SK-N-SH treated with all-trans-retinoic acid at 6 μM for 48 hours (cell line): ENCODE results near the gene SLC25A52.

Experiments
- ATAC-seq: fragments of 200-7000 bp; cut with Tn5 transposase; 3 replicates; pipeline ENCODE4 v1.9.1; 2020; ENCODE audit warnings: mild to moderate bottlenecking, moderate library complexity
- ARNTL ChIP-seq: fragments of 450-650 bp; formaldehyde crosslinking; IDR thresholded peaks from 2 replicates; pipeline ENCODE4 v1.5.0; 2020; ENCODE audit warnings: low read depth, mild to moderate bottlenecking, moderate library complexity, borderline replicate concordance
- BACH2 ChIP-seq: fragments of 250-450 bp; sonication (Bioruptor Pico); IDR thresholded peaks from 2 replicates; pipeline ENCODE4 v1.9.0; 2021; ENCODE audit warnings: mild to moderate bottlenecking, borderline replicate concordance
- CSDC2 ChIP-seq: fragments of 250-450 bp; sonication (Bioruptor Pico); IDR thresholded peaks from 2 replicates; pipeline ENCODE4 v1.5.0; 2020; ENCODE audit warnings: mild to moderate bottlenecking, moderate library complexity
- ESRRG ChIP-seq: fragments of 250-450 bp; sonication (Bioruptor Pico); IDR thresholded peaks from 2 replicates; pipeline ENCODE4 v1.6.1; 2021; ENCODE audit warnings: mild to moderate bottlenecking
- GLIS3 ChIP-seq: fragments of 250-450 bp; sonication (Bioruptor Pico); IDR thresholded peaks from 2 replicates; pipeline ENCODE4 v1.5.0; 2020; ENCODE audit warnings: mild to moderate bottlenecking, moderate library complexity
- ISL1 ChIP-seq: fragments of 250-450 bp; sonication (Bioruptor Pico); IDR thresholded peaks from 2 replicates; pipeline ENCODE4 v2.1.2; 2022; ENCODE audit warnings: mild to moderate bottlenecking, moderate library complexity
- OSR1 ChIP-seq: fragments of 250-450 bp; sonication (Bioruptor Pico); IDR thresholded peaks from 2 replicates; pipeline ENCODE4 v1.8.0; 2022; ENCODE audit warnings: moderate library complexity, mild to moderate bottlenecking, inconsistent platforms
- PPARA ChIP-seq: fragments of 250-450 bp; sonication (Bioruptor Pico); IDR thresholded peaks from 2 replicates; pipeline ENCODE4 v1.5.0; 2020; ENCODE audit warnings: mild to moderate bottlenecking, borderline replicate concordance
- RARB ChIP-seq: fragments of 250-450 bp; sonication (Bioruptor Pico); IDR thresholded peaks from 2 replicates; pipeline ENCODE4 v1.8.0; 2021; ENCODE audit warnings: mild to moderate bottlenecking, moderate library complexity
- SNAI2 ChIP-seq: fragments of 250-450 bp; sonication (Bioruptor Pico); IDR thresholded peaks from 2 replicates; pipeline ENCODE4 v1.5.0; 2020; ENCODE audit warnings: mild to moderate bottlenecking, moderate library complexity
- TCF4 ChIP-seq: fragments of 250-450 bp; sonication (Bioruptor Pico); IDR thresholded peaks from 2 replicates; pipeline ENCODE4 v1.8.0; 2021; ENCODE audit warnings: mild to moderate bottlenecking, moderate library complexity, borderline replicate concordance
- TOX ChIP-seq: fragments of 250-450 bp; sonication (Bioruptor Pico); IDR thresholded peaks from 2 replicates; pipeline ENCODE4 v1.8.0; 2021; ENCODE audit warnings: mild to moderate bottlenecking, moderate library complexity, borderline replicate concordance
- ZC3H10 ChIP-seq: fragments of 250-450 bp; sonication (Bioruptor Pico); IDR thresholded peaks from 2 replicates; pipeline ENCODE4 v1.5.1; 2021; ENCODE audit warnings: mild to moderate bottlenecking, moderate library complexity
- ZFP3 ChIP-seq: fragments of 250-450 bp; sonication (Bioruptor Pico); IDR thresholded peaks from 2 replicates; pipeline ENCODE4 v1.5.0; 2020; ENCODE audit warnings: mild to moderate bottlenecking, moderate library complexity
- ZFP30 ChIP-seq: fragments of 450-650 bp; formaldehyde crosslinking; IDR thresholded peaks from 2 replicates; pipeline ENCODE4 v1.5.0; 2022; ENCODE audit warnings: mild to moderate bottlenecking, moderate library complexity
- ZNF565 ChIP-seq: fragments of 450-650 bp; formaldehyde crosslinking; conservative IDR thresholded peaks from 2 replicates; pipeline ENCODE4 v1.5.0; 2020; ENCODE audit warnings: low read depth, mild to moderate bottlenecking, moderate library complexity
- ZNF70 ChIP-seq: fragments of 450-650 bp; formaldehyde crosslinking; IDR thresholded peaks from 2 replicates; pipeline ENCODE4 v1.5.0; 2020; ENCODE audit warnings: mild to moderate bottlenecking, moderate library complexity
- ZNF8 ChIP-seq: fragments of 450-650 bp; formaldehyde crosslinking; IDR thresholded peaks from 2 replicates; pipeline ENCODE4 v1.5.0; 2020; ENCODE audit warnings: mild to moderate bottlenecking, moderate library complexity
- TF ChIP-seq, protein P1 (sequence below): fragments of 250-450 bp; sonication (Bioruptor Pico); IDR thresholded peaks from 2 replicates; pipeline ENCODE4 v1.5.1; 2021; ENCODE audit warnings: mild to moderate bottlenecking, moderate library complexity
- TF ChIP-seq, protein P2 (sequence below): fragments of 250-450 bp; sonication (Bioruptor Pico); IDR thresholded peaks from 2 replicates; pipeline ENCODE4 v1.8.0; 2020; ENCODE audit warnings: mild to moderate bottlenecking, moderate library complexity, borderline replicate concordance
- TF ChIP-seq, protein P3 (sequence below): fragments of 250-450 bp; sonication (Bioruptor Pico); IDR thresholded peaks from 2 replicates; pipeline ENCODE4 v1.8.0; 2021; ENCODE audit warnings: low read depth, mild to moderate bottlenecking, moderate library complexity, borderline replicate concordance

Gene SLC25A52

DNA sequence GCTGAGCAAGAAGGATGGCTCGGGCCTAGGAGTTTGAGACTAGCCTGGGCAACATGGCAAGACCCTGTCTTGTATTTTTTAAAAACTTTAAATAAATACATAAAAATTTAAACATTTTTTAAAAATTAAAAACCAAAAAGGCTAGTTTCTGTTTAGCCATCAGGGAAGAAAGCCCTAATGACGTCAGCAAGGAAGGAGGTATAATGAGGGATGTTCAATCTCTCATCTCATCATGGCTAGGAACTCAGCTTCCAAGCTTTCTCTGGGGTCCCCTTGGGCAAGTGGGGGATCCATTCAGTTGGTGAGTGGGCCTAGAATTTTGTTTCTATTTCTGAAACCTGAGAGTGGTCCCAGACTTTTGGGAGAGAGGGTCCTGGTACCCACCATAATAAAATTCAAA, 35.1 kb upstream of the SLC25A52 start:
- no peak for TF ChIP-seq BACH2 (CRISPR knock-in tag)
- no peak for TF ChIP-seq ZNF8 (CRISPR knock-in tag)
- TF ChIP-seq, protein P1, sequence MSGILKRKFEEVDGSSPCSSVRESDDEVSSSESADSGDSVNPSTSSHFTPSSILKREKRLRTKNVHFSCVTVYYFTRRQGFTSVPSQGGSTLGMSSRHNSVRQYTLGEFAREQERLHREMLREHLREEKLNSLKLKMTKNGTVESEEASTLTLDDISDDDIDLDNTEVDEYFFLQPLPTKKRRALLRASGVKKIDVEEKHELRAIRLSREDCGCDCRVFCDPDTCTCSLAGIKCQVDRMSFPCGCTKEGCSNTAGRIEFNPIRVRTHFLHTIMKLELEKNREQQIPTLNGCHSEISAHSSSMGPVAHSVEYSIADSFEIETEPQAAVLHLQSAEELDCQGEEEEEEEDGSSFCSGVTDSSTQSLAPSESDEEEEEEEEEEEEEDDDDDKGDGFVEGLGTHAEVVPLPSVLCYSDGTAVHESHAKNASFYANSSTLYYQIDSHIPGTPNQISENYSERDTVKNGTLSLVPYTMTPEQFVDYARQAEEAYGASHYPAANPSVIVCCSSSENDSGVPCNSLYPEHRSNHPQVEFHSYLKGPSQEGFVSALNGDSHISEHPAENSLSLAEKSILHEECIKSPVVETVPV = no peak
- TF ChIP-seq ZFP30 = no peak
- TF ChIP-seq ISL1 (CRISPR knock-in tag) = no peak
- no peak for TF ChIP-seq PPARA
- TF ChIP-seq ESRRG (CRISPR knock-in tag) = no peak
- no peak for TF ChIP-seq GLIS3 (CRISPR knock-in tag)
- TF ChIP-seq TCF4 (CRISPR knock-in tag) = no peak
- TF ChIP-seq ZFP3 (CRISPR knock-in tag) = no peak
- TF ChIP-seq, all 23 proteins: peak for 0
- no peak for ATAC-seq

DNA sequence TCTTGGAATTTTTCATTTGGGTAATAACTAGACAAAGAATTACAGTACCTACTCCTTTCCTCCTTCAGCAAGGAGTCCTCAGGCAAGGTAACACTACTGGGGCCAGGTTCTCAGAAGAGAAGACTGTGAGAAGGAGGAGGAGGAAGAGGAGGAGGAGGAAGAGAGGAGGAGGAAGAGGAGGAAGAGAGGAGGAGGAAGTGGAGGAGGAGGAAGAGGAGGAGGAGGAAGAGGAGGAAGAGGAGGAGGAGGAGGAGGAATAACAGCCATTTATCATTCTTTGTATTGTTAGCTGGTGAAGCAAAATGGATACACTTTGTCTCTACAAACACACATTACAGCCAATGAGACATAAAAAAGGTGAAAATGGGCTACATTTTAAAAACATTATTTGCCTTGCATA, 32.9 kb upstream of the SLC25A52 start:
- ATAC-seq = no peak
- TF ChIP-seq ARNTL (CRISPR knock-in tag) = no peak

DNA sequence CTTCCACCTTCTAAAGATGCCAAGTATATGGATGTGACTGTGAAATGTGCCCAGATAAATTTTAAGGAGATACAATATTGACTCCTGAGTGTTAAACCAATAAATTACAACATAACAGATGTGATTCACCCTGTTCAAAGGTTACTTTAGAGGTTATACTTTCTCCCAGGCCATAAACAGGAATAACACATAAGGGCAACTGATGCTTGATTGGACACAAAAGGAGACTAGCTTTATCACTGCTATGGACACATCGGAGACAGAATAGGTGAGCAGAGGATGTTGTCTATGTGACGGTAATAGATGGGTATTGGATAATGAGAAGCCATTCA, 31.9 kb upstream of the SLC25A52 start:
- no peak for ATAC-seq
- no peak for TF ChIP-seq ZNF8 (CRISPR knock-in tag)
- TF ChIP-seq ZC3H10 = no peak
- no peak for TF ChIP-seq CSDC2 (CRISPR knock-in tag)
- TF ChIP-seq SNAI2 (CRISPR knock-in tag) = no peak
- no peak for TF ChIP-seq ARNTL (CRISPR knock-in tag)
- no peak for TF ChIP-seq TOX (CRISPR knock-in tag)
- no peak for TF ChIP-seq PPARA
- TF ChIP-seq ZNF565 (CRISPR knock-in tag) = no peak
- TF ChIP-seq, protein P2, sequence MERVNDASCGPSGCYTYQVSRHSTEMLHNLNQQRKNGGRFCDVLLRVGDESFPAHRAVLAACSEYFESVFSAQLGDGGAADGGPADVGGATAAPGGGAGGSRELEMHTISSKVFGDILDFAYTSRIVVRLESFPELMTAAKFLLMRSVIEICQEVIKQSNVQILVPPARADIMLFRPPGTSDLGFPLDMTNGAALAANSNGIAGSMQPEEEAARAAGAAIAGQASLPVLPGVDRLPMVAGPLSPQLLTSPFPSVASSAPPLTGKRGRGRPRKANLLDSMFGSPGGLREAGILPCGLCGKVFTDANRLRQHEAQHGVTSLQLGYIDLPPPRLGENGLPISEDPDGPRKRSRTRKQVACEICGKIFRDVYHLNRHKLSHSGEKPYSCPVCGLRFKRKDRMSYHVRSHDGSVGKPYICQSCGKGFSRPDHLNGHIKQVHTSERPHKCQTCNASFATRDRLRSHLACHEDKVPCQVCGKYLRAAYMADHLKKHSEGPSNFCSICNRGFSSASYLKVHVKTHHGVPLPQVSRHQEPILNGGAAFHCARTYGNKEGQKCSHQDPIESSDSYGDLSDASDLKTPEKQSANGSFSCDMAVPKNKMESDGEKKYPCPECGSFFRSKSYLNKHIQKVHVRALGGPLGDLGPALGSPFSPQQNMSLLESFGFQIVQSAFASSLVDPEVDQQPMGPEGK = no peak
- no peak for TF ChIP-seq RARB (CRISPR knock-in tag)
- no peak for TF ChIP-seq ISL1 (CRISPR knock-in tag)
- TF ChIP-seq ZFP3 (CRISPR knock-in tag) = no peak
- TF ChIP-seq, all 23 proteins: peak for 0

DNA sequence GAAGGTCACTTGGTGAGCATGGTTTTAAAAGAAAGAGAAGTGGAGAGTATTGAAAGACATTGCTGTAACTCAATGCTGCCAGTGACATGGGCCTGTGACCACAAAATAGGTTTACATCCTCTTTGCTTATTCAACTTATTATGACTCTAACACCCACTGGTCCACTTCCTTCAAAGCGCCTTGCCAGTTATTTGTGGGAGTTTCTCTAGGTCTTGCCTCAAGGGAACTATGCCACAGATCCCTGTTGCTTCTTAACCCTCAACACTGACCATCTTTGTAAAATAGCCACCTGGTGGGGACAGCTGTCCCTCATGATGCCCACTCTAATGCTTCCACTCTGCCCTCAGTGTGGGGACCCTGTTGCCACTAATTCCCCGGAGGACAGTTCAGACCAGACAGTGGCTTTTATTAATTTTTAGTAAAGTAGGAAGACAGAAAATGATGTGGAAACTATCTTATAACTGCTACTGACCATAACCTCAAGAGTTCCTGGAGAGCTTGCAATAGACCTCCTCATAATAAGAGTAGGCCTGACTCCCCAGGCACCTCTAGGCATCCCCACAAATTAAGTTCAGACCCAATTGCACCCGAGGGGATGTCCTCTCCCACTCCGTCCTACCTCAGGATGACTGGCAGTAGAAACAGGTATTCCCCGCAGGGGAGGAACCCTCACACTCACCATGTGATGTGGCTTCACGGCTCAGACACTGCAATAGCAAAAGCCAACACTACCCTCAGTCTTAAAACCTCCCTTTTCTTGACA, 31.3 kb upstream of the SLC25A52 start:
- TF ChIP-seq ESRRG (CRISPR knock-in tag) (no peak), ZFP30 (no peak), TCF4 (CRISPR knock-in tag) (no peak), CSDC2 (CRISPR knock-in tag) (no peak), ZNF8 (CRISPR knock-in tag) (no peak), ARNTL (CRISPR knock-in tag) (no peak), ZC3H10 (no peak), ISL1 (CRISPR knock-in tag) (no peak), ZNF70 (CRISPR knock-in tag) (no peak), GLIS3 (CRISPR knock-in tag) (no peak), PPARA (no peak), OSR1 (no peak), RARB (CRISPR knock-in tag) (no peak), ZNF565 (CRISPR knock-in tag) (no peak)
- TF ChIP-seq, protein P1 = no peak
- TF ChIP-seq, protein P2 = no peak
- TF ChIP-seq, protein P3, sequence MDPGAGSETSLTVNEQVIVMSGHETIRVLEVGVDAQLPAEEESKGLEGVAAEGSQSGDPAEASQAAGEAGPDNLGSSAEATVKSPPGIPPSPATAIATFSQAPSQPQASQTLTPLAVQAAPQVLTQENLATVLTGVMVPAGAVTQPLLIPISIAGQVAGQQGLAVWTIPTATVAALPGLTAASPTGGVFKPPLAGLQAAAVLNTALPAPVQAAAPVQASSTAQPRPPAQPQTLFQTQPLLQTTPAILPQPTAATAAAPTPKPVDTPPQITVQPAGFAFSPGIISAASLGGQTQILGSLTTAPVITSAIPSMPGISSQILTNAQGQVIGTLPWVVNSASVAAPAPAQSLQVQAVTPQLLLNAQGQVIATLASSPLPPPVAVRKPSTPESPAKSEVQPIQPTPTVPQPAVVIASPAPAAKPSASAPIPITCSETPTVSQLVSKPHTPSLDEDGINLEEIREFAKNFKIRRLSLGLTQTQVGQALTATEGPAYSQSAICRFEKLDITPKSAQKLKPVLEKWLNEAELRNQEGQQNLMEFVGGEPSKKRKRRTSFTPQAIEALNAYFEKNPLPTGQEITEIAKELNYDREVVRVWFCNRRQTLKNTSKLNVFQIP = no peak
- no peak for ATAC-seq
